Measurements from ENCODE around the gene CYTH1. TPM values are rescaled to one million over a fixed set of nuclear protein-coding genes. Genes with fewer than 3 reads are reported as not detected.

CYTH1 gene
- total and polyA plus RNA-seq, 10 of the 15 experiments (the other 5 are each of a cell fraction or from before 2014, with no cell fraction given), result 6.6 to 188 (median 145) TPM

DNA sequence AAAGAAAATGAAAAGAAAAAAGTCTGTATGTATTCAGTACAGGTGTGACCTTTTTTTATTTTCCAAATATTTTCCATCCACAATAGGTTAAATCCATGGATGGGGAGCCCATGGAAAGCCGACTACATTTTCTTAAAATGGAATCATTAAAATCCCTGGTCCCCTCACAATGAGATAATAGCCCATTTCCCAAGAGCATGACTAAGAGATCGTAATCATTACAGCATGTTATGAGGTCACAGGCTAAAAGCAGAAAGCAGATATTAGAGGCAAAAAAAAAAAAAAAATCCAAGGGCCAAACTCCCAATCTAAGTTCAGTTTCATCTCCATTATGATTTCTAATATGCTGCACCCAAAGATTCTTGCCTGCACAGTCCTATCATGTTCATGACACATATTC is 44.7 kb downstream of the CYTH1 start (continued):
- TF ChIP-seq NFXL1 (IDR thresholded peaks at IDR 0.05; ENCODE audit: borderline replicate concordance), result no peak
- TF ChIP-seq NR2F1 (conservative IDR thresholded peaks at IDR 0.05), result no peak
- no peak for TF ChIP-seq LARP7 (IDR thresholded peaks at IDR 0.05)
- TF ChIP-seq IKZF1 (conservative IDR thresholded peaks at IDR 0.05), result no peak
- no peak for TF ChIP-seq EZH2 (IDR thresholded peaks at IDR 0.05; ENCODE audit: borderline replicate concordance, control insufficient read depth, low read depth, low read length)
- no peak for TF ChIP-seq CHD2 (IDR thresholded peaks at IDR 0.05; ENCODE audit: borderline replicate concordance, low read depth, low read length)
- peak; percentile 64 for TF ChIP-seq ATF7 (IDR thresholded peaks at IDR 0.05; ENCODE audit: low read depth)
- no peak for TF ChIP-seq ZSCAN29 (IDR thresholded peaks at IDR 0.05)
- TF ChIP-seq JUNB (IDR thresholded peaks at IDR 0.05), result peak; percentile 50
- no peak for TF ChIP-seq SREBF1 (IDR thresholded peaks at IDR 0.05; ENCODE audit: low read length)

DNA sequence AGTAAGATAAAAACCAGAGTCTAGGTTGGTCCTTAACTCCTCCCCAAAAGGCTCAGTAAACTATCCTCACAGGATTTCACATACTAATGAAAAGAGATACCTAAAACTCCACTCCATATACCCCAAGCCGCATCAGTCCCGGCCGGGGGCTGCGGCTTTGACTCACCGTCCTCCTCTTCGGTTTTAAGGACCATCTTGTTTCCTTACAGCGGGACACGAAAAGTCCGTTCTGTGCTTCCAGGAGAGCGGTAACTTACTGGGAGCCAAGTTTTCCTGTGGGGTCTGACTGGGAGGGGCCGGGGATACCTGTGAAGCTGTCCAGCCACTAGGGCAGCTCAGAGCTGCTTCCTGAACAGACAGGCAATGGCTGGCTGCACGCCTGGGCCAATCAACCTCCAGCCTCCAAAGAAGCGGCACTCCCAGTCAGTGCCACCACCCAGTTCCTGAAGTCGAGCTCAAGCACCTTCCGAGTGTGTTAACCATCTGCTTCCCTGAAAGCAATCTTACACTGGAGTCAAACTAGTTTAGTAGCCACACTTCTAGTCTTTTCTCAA is 45.5 kb downstream of the CYTH1 start:
- no peak for DNase-seq (ENCODE audit: low read depth, low spot score)
- no peaks in the 10 kb centered on the region for H3K9me3 ChIP-seq (replicated peaks; ENCODE audit: control insufficient read depth, insufficient read depth, low read length)
- H3K4me1 ChIP-seq (ENCODE audit: control insufficient read depth, insufficient read depth, low read length), result peaks cover 49% of the 10 kb centered on the region
- under 1% methylated on average over 15 of the region's 15 CpGs for WGBS (ENCODE audit: insufficient coverage, insufficient replicate concordance, low lambda C conversion rate, missing lambda C conversion rate)
- H3K36me3 ChIP-seq (ENCODE audit: control insufficient read depth in 2 of 2, insufficient read depth in 2 of 2, low read length in 1 of 2), result peaks cover 4 to 5% of the 10 kb centered on the region in 2 experiments
- H4K20me1 ChIP-seq (ENCODE audit: control insufficient read depth, insufficient read depth), result no peaks in the 10 kb centered on the region; the same call in 1 of the 2 replicates
- ATAC-seq, result peak; percentile 77
- peak overlapping the region; percentile 97 for H3K4me2 ChIP-seq (ENCODE audit: control insufficient read depth, insufficient read depth)
- FAIRE-seq, result peak; percentile 31
- H3K27me3 ChIP-seq (replicated peaks in 1 of 2; ENCODE audit: control insufficient read depth in 2 of 2, insufficient read depth in 2 of 2, low read length in 1 of 2), result no peaks in the 10 kb centered on the region
- H3K79me2 ChIP-seq (ENCODE audit: control insufficient read depth, insufficient read depth, low read length), result peaks cover 99% of the 10 kb centered on the region
- peak overlapping the region; percentile 92 for H3K27ac ChIP-seq (ENCODE audit: control insufficient read depth, insufficient read depth)
- peak overlapping the region; percentile 84 for H3K9ac ChIP-seq (ENCODE audit: control insufficient read depth, insufficient read depth, low read length)
- POLR2A ChIA-PET, result interaction anchor here (1.0 to 21.4 kb wide), 10 partner anchors 9 to 41 kb away, joined by 3 to 384 read pairs (median 9); no protein-coding TSS in a partner anchor
- SMC1A ChIA-PET (ENCODE audit: uncharacterized antibody, unreplicated experiment), result interaction anchor here (0.7 to 20.6 kb wide), 14 partner anchors 10 to 91 kb away, joined by 3 to 490 read pairs (median 6); no protein-coding TSS in a partner anchor
- CTCF ChIA-PET, result interaction anchor here (0.9 to 11.7 kb wide), 12 partner anchors 8 to 239 kb away, joined by 3 to 85 read pairs (median 6); no protein-coding TSS in a partner anchor
- RAD21 ChIA-PET (ENCODE audit: unreplicated experiment), result interaction anchor here (0.6 to 20.3 kb wide), 11 partner anchors 11 to 240 kb away, joined by 3 to 537 read pairs (median 9); no protein-coding TSS in a partner anchor
- intact Hi-C loops (cut with micrococcal nuclease; ENCODE audit: unreplicated experiment) (loop anchor here (2.0 kb wide), 1 partner anchor 28 kb away; no protein-coding TSS in a partner anchor), in situ Hi-C loops (cut with MboI) (no loop called here)
- no TSS peak for BruUV-seq (replicated peaks)
- H3K4me3 ChIP-seq, result peak overlapping the region; percentile 84
- no peak overlapping the region for H2AFZ ChIP-seq (ENCODE audit: control insufficient read depth, low read depth, low read length)
- TF ChIP-seq CBFB (IDR thresholded peaks at IDR 0.05; ENCODE audit: low read depth) (peak; percentile 66; the same call in 1 of the 2 replicates), RAD51 (IDR thresholded peaks at IDR 0.05) (no peak), STAT3 (IDR thresholded peaks at IDR 0.05; ENCODE audit: low read depth, low read length) (no peak), ZSCAN29 (IDR thresholded peaks at IDR 0.05) (no peak), ZNF207 (IDR thresholded peaks at IDR 0.05; ENCODE audit: borderline replicate concordance) (no peak; the same call in 1 of the 2 replicates), SREBF2 (IDR thresholded peaks at IDR 0.05; ENCODE audit: low read length) (no peak), BHLHE40 (IDR thresholded peaks at IDR 0.05; ENCODE audit: borderline replicate concordance in 1 of 2, low read depth in 2 of 2, low read length in 1 of 2) (peak in 1 of 2 experiments; percentile 24; a peak in 1 of 4 replicates), CBX3 (IDR thresholded peaks at IDR 0.05; ENCODE audit: borderline replicate concordance, low read depth) (no peak), EED (IDR thresholded peaks at IDR 0.05; ENCODE audit: low read depth) (peak; percentile 44), GATAD2B (conservative IDR thresholded peaks at IDR 0.05; ENCODE audit: low read depth) (no peak), POLR2AphosphoS2 (IDR thresholded peaks at IDR 0.05; ENCODE audit: low read depth, low read length) (no peak; the same call in 1 of the 2 replicates), TCF3 (IDR thresholded peaks at IDR 0.05; ENCODE audit: borderline replicate concordance, insufficient read depth, low read depth, low read length) (no peak), GABPA (IDR thresholded peaks at IDR 0.05; ENCODE audit: low read depth) (no peak), IRF4 (IDR thresholded peaks at IDR 0.05; ENCODE audit: low read depth, low read length) (no peak), RFX5 (IDR thresholded peaks at IDR 0.05; ENCODE audit: low read depth, low read length) (no peak), SMAD1 (IDR thresholded peaks at IDR 0.05; ENCODE audit: low read depth, partially characterized antibody) (no peak)
- TF ChIP-seq, protein P1, sequence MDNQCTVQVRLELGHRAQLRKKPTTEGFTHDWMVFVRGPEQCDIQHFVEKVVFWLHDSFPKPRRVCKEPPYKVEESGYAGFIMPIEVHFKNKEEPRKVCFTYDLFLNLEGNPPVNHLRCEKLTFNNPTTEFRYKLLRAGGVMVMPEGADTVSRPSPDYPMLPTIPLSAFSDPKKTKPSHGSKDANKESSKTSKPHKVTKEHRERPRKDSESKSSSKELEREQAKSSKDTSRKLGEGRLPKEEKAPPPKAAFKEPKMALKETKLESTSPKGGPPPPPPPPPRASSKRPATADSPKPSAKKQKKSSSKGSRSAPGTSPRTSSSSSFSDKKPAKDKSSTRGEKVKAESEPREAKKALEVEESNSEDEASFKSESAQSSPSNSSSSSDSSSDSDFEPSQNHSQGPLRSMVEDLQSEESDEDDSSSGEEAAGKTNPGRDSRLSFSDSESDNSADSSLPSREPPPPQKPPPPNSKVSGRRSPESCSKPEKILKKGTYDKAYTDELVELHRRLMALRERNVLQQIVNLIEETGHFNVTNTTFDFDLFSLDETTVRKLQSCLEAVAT (IDR thresholded peaks at IDR 0.05), result peak; percentile 86

All from GM12878 (cell line).